CD4-positive, alpha-beta T cell treated with Interleukin-17A for 1 hour (primary cell): ENCODE results near the gene MORC2.

Source experiments
- DNase-seq: peaks from one replicate; pipeline ENCODE4 v3.0.0-alpha.2; 2020

MORC2 gene

GRCh38 chr22:30884211-30885000, 84.2 kb downstream of the MORC2 start:
- DNase-seq = no peak

- DNase-seq = no peak
Observed at GRCh38 chr22:30883586-30884145, 84.9 kb downstream of the MORC2 start.

- no peak for DNase-seq
Observed at GRCh38 chr22:30882974-30883533, 85.5 kb downstream of the MORC2 start.

- DNase-seq = no peak
Observed at GRCh38 chr22:30882184-30882717, 86.3 kb downstream of the MORC2 start.

GRCh38 chr22:30881361-30882183, 87.0 kb downstream of the MORC2 start:
- no peak for DNase-seq

- DNase-seq = no peak
Observed at GRCh38 chr22:30880847-30881246, 87.7 kb downstream of the MORC2 start.

- no peak for DNase-seq
Observed at GRCh38 chr22:30880181-30880601, 88.4 kb downstream of the MORC2 start.

GRCh38 chr22:30879415-30879797, 89.2 kb downstream of the MORC2 start:
- DNase-seq = no peak

GRCh38 chr22:30878516-30879414, 89.8 kb downstream of the MORC2 start:
- DNase-seq = no peak

- DNase-seq = no peak
Observed at GRCh38 chr22:30877662-30878515, 90.7 kb downstream of the MORC2 start.

- DNase-seq = no peak
Observed at GRCh38 chr22:30876915-30877553, 91.5 kb downstream of the MORC2 start.

GRCh38 chr22:30876221-30876751, 92.3 kb downstream of the MORC2 start:
- DNase-seq = no peak

GRCh38 chr22:30875481-30876215, 92.9 kb downstream of the MORC2 start:
- no peak for DNase-seq
